ENCODE data around the gene CPSF6. TPM values are rescaled to one million over a fixed set of nuclear protein-coding genes. Genes with fewer than 3 reads are reported as not detected.
"Not testable (repeated sequence)": the region's sequence is repeated elsewhere in the genome, so short reads cannot be mapped to it uniquely, and the experiment has no call there.

The CPSF6 gene
- total and polyA plus RNA-seq, 2 of the 4 experiments (the other 2 are of a cell fraction): 9.1 to 39.3 TPM

- POLR2A ChIA-PET (ENCODE audit: unreplicated experiment); DNase-seq; H4K5ac ChIP-seq (ENCODE audit: low read depth, low read length); H3K79me1 ChIP-seq (ENCODE audit: low read depth in 1 of 2, low read length in 2 of 2); H3K27ac ChIP-seq (ENCODE audit: insufficient read depth, low read length); H2BK15ac ChIP-seq (ENCODE audit: low read depth, low read length); H2AK9ac ChIP-seq (replicated peaks; ENCODE audit: low read depth, low read length, poor library complexity); H3K18ac ChIP-seq (ENCODE audit: low read depth, low read length); H3K36me3 ChIP-seq (ENCODE audit: control insufficient read depth, insufficient read depth, low read length); H3K14ac ChIP-seq (replicated peaks; ENCODE audit: low read depth, low read length); dilution Hi-C loops (cut with HindIII; ENCODE audit: low sequenced_read_pairs, unreplicated experiment); H3K9ac ChIP-seq (ENCODE audit: low read depth, low read length); H3K27me3 ChIP-seq (ENCODE audit: control insufficient read depth, insufficient read depth, low read length); H3K4me3 ChIP-seq (ENCODE audit: insufficient read depth, low read depth, low read length); H2AK5ac ChIP-seq (ENCODE audit: low read depth, low read length); H3K23ac ChIP-seq (ENCODE audit: low read depth, low read length); in situ Hi-C loops (cut with MboI; ENCODE audit: low sequenced_read_pairs); H4K8ac ChIP-seq (ENCODE audit: low read depth in 2 of 2, low read length in 2 of 2); H3K4me1 ChIP-seq (ENCODE audit: control insufficient read depth, insufficient read depth, low read length); H2BK5ac ChIP-seq (ENCODE audit: low read depth, low read length, poor library complexity, severe bottlenecking); H4K91ac ChIP-seq (ENCODE audit: insufficient read depth, low read depth, low read length); H2AFZ ChIP-seq (replicated peaks; ENCODE audit: low read length, poor library complexity); H3K9me1 ChIP-seq (ENCODE audit: insufficient read depth, low read length); intact Hi-C loops (cut with micrococcal nuclease); ATAC-seq (ENCODE audit: low read depth); CTCF ChIA-PET; H2BK120ac ChIP-seq (ENCODE audit: low read depth, low read length); H4K20me1 ChIP-seq (ENCODE audit: insufficient read depth, low read length); H2BK20ac ChIP-seq (ENCODE audit: low read depth, low read length); BruUV-seq (replicated peaks); H3K56ac ChIP-seq (ENCODE audit: extremely low read depth, insufficient read depth, low read length); H3K4ac ChIP-seq (ENCODE audit: low read depth, low read length); H3K4me2 ChIP-seq (ENCODE audit: low read depth, low read length): not testable (repeated sequence)
- H3K9me3 ChIP-seq (ENCODE audit: control insufficient read depth, insufficient read depth, low read length): peaks cover 10% of the 10 kb centered on the region
- no CpG with 5 or more reads among the region's 1 CpG for WGBS, 2 experiments (ENCODE audit: extremely low coverage in 2 of 2, insufficient read length in 1 of 2)
These were observed 39.4 kb upstream of the CPSF6 start for GRCh38 chr12:69199976-69200375.

Data from IMR-90 (cell line).